Measurements from ENCODE around the gene CDKN1C. TPM values are rescaled to one million over a fixed set of nuclear protein-coding genes. Genes with fewer than 3 reads are reported as not detected.
A peak's percentile ranks its signal among the peaks of the same experiment; 100 is the strongest.

The CDKN1C gene
- total and polyA plus RNA-seq, 5 donors from 2014 or later, result 1.1 to 4.1 (median 1.2) TPM

DNA sequence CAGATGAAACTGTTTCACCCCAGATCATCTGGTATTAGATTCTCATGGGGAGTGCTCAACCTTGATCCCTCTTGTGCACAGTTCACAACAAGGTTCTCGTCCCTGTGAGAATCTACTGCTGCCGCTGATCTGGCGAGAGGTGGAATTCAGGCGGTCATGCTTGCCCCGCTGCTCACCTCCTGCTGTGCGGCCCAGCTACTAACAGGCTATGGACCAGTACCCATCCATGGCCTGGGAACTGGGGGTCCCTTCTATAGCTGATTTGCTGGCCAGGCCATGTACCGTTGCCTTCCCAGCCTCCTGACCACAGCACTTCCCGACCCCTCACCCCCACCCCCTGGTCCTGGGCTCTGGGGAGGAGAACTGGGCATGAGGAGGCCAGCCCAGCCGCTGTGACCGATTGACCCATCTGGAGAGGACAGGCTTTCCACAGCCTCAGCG, 41.1 kb upstream of the CDKN1C start:
- peaks cover 0 to 1% (median 0%) of the 10 kb centered on the region in 7 donors for H3K9me3 Mint-ChIP-seq
- Histone ChIP-seq H3K9me3 (ENCODE audit: control insufficient read depth in 2 of 2, low read length in 2 of 2) (no peaks in the 10 kb centered on the region), H3K4me3 (ENCODE audit: low read depth, low read length) (no peak overlapping the region), H3K4me1 (ENCODE audit: control insufficient read depth, insufficient read depth, low read length, poor library complexity, severe bottlenecking) (peaks cover 33% of the 10 kb centered on the region), H3K27me3 (ENCODE audit: control insufficient read depth, insufficient read depth, low read length) (no peaks in the 10 kb centered on the region), H3K27ac (ENCODE audit: insufficient read depth, low read length, poor library complexity, severe bottlenecking) (no peak overlapping the region), H3K36me3 (ENCODE audit: control insufficient read depth, insufficient read depth, low read length) (no peaks in the 10 kb centered on the region)
- no peaks in the 10 kb centered on the region for H3K36me3 Mint-ChIP-seq
- ATAC-seq (ENCODE audit: low read depth in 2 of 2) (no peak), DNase-seq (no peak)
- H3K4me3 Mint-ChIP-seq, result peak overlapping the region in 1 of 4 donors; percentile 33
- H3K27me3 Mint-ChIP-seq, result peaks cover 16% of the 10 kb centered on the region
- H3K27ac Mint-ChIP-seq, result no peak overlapping the region
- H3K4me1 Mint-ChIP-seq, result peaks cover 0 to 20% (median 4%) of the 10 kb centered on the region in 4 donors

DNA sequence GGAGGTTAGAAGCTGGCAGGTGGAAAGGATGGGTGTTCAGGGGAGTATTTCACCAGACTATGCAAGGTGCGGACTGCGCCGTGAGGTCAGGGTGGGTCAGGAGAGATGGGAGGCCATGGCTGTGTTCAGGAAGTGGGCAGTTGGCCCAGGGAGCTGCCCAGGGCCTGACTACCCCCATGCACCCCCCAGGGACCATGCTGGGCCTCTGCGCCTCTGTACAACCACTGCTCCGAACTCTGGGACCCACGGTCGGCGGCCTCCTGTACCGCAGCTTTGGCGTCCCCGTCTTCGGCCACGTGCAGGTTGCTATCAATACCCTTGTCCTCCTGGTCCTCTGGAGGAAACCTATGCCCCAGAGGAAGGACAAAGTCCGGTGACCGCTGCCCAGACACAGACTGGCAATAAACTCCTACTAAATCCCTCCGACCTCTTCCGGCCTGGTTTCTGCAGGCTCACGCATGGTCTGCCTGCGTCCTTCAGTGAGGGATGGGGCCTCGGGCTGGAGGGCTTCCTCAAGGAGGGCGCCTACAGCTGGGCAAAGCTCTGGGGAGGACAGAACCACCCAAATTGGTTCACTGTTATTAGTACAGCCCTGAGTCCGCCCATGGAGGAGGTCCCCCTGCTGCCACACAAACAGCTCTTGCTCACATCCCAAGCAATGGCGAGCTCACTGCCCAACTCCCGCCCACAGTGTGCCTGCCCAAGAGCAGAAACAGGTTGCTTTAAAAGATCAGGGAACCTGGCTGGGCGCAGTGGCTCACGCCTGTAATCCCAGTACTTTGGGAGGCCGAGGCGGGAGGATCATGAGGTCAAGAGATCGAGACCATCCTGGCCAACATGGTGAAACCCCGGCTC, 39.5 kb upstream of the CDKN1C start:
- no peak overlapping the region for H3K27ac Mint-ChIP-seq
- no peak for ATAC-seq (ENCODE audit: low read depth in 2 of 2)
- peaks cover 16% of the 10 kb centered on the region for H3K27me3 Mint-ChIP-seq
- peaks cover 0 to 16% (median 1%) of the 10 kb centered on the region in 4 donors for H3K4me1 Mint-ChIP-seq
- no peaks in the 10 kb centered on the region for H3K36me3 ChIP-seq (ENCODE audit: control insufficient read depth, insufficient read depth, low read length)
- no peaks in the 10 kb centered on the region for H3K9me3 Mint-ChIP-seq
- H3K4me1 ChIP-seq (ENCODE audit: control insufficient read depth, insufficient read depth, low read length, poor library complexity, severe bottlenecking), result peaks cover 23% of the 10 kb centered on the region
- H3K27me3 ChIP-seq (ENCODE audit: control insufficient read depth, insufficient read depth, low read length), result no peaks in the 10 kb centered on the region
- no peaks in the 10 kb centered on the region for H3K9me3 ChIP-seq (ENCODE audit: control insufficient read depth in 2 of 2, low read length in 2 of 2)
- DNase-seq, result no peak
- H3K36me3 Mint-ChIP-seq, result no peaks in the 10 kb centered on the region
- no peak overlapping the region for H3K4me3 Mint-ChIP-seq
- no peak overlapping the region for H3K4me3 ChIP-seq (ENCODE audit: low read depth, low read length)
- no peak overlapping the region for H3K27ac ChIP-seq (ENCODE audit: insufficient read depth, low read length, poor library complexity, severe bottlenecking)

GRCh38 chr11:2924381-2924780, 38.8 kb upstream of the CDKN1C start:
- Mint-ChIP-seq H3K36me3 (no peaks in the 10 kb centered on the region), H3K4me3 (no peak overlapping the region), H3K4me1 (peaks cover 0 to 13% (median 1%) of the 10 kb centered on the region in 4 donors), H3K27me3 (peaks cover 16% of the 10 kb centered on the region), H3K9me3 (no peaks in the 10 kb centered on the region), H3K27ac (no peak overlapping the region)
- Histone ChIP-seq H3K27me3 (ENCODE audit: control insufficient read depth, insufficient read depth, low read length) (no peaks in the 10 kb centered on the region), H3K9me3 (ENCODE audit: control insufficient read depth in 2 of 2, low read length in 2 of 2) (no peaks in the 10 kb centered on the region), H3K4me1 (ENCODE audit: control insufficient read depth, insufficient read depth, low read length, poor library complexity, severe bottlenecking) (peaks cover 16% of the 10 kb centered on the region), H3K27ac (ENCODE audit: insufficient read depth, low read length, poor library complexity, severe bottlenecking) (no peak overlapping the region), H3K36me3 (ENCODE audit: control insufficient read depth, insufficient read depth, low read length) (no peaks in the 10 kb centered on the region), H3K4me3 (ENCODE audit: low read depth, low read length) (no peak overlapping the region)
- DNase-seq (no peak), ATAC-seq (ENCODE audit: low read depth in 2 of 2) (no peak)

DNA sequence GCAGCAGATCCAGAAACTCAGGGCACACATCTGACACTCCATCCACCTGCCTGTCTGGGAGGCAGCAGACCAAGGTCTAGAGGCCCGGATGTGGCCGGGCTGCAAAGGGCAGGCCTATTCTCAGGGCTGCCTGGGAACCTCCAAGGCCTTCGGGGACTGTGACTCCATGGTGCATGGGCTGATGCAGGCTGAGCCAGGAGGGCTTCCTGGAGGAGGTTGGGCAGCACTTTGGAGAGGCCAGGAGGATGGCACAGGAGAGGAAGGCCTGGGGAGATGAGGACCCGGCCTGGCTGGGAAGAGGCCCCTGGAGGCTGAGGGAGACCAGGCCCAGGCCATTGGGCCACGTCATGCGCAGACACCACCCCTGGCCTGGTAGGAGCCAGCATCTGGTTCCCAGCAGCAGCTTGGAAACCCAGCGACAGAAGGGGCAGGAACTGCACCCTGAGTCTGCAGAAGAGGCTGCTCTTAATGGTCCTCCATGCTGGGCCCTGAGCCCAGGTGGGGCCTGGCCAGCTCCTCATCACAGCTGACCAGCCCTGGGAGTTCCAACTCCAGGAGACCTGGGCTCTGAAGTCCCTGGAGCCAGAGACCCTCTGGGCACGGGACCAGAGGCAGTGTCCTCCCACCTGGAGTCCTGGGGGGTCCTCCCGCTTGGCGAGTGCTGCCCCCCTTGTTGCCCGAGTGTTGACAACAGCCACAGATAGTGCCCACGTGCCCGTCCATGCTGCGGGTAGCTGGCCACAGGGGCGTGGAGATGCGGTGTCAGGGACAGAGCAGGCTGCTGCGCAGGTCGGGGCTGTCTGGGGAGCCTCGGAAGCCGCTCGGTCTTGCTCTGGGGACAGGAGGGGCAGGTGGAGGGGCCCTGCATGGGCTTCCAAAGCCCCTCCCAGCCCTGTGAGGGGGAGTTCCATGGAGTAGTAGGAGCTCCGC, 38.1 kb upstream of the CDKN1C start:
- Histone ChIP-seq H3K27me3 (ENCODE audit: control insufficient read depth, insufficient read depth, low read length) (no peaks in the 10 kb centered on the region), H3K36me3 (ENCODE audit: control insufficient read depth, insufficient read depth, low read length) (no peaks in the 10 kb centered on the region), H3K4me1 (ENCODE audit: control insufficient read depth, insufficient read depth, low read length, poor library complexity, severe bottlenecking) (peaks cover 10% of the 10 kb centered on the region), H3K9me3 (ENCODE audit: control insufficient read depth in 2 of 2, low read length in 2 of 2) (no peaks in the 10 kb centered on the region), H3K27ac (ENCODE audit: insufficient read depth, low read length, poor library complexity, severe bottlenecking) (no peak overlapping the region), H3K4me3 (ENCODE audit: low read depth, low read length) (no peak overlapping the region)
- no peaks in the 10 kb centered on the region for H3K9me3 Mint-ChIP-seq
- peaks cover 12% of the 10 kb centered on the region for H3K27me3 Mint-ChIP-seq
- H3K4me3 Mint-ChIP-seq, result no peak overlapping the region
- no peaks in the 10 kb centered on the region for H3K36me3 Mint-ChIP-seq
- peaks cover 0 to 10% (median 1%) of the 10 kb centered on the region in 4 donors for H3K4me1 Mint-ChIP-seq
- peak overlapping the region in 1 of 3 donors; percentile 60 for H3K27ac Mint-ChIP-seq
- ATAC-seq (ENCODE audit: low read depth in 2 of 2), result no peak
- DNase-seq, result no peak

GRCh38 chr11:2922655-2923054, 37.1 kb upstream of the CDKN1C start:
- Mint-ChIP-seq H3K36me3 (no peaks in the 10 kb centered on the region), H3K27ac (no peak overlapping the region), H3K27me3 (peaks cover 4% of the 10 kb centered on the region), H3K9me3 (no peaks in the 10 kb centered on the region), H3K4me3 (no peak overlapping the region), H3K4me1 (peaks cover 0 to 1% (median 0%) of the 10 kb centered on the region in 4 donors)
- ATAC-seq (ENCODE audit: low read depth in 2 of 2), result no peak
- no peaks in the 10 kb centered on the region for H3K9me3 ChIP-seq (ENCODE audit: control insufficient read depth in 2 of 2, low read length in 2 of 2)
- no peaks in the 10 kb centered on the region for H3K4me1 ChIP-seq (ENCODE audit: control insufficient read depth, insufficient read depth, low read length, poor library complexity, severe bottlenecking)
- no peak for DNase-seq
- H3K4me3 ChIP-seq (ENCODE audit: low read depth, low read length), result no peak overlapping the region
- H3K36me3 ChIP-seq (ENCODE audit: control insufficient read depth, insufficient read depth, low read length), result no peaks in the 10 kb centered on the region
- H3K27me3 ChIP-seq (ENCODE audit: control insufficient read depth, insufficient read depth, low read length), result no peaks in the 10 kb centered on the region
- H3K27ac ChIP-seq (ENCODE audit: insufficient read depth, low read length, poor library complexity, severe bottlenecking), result no peak overlapping the region

DNA sequence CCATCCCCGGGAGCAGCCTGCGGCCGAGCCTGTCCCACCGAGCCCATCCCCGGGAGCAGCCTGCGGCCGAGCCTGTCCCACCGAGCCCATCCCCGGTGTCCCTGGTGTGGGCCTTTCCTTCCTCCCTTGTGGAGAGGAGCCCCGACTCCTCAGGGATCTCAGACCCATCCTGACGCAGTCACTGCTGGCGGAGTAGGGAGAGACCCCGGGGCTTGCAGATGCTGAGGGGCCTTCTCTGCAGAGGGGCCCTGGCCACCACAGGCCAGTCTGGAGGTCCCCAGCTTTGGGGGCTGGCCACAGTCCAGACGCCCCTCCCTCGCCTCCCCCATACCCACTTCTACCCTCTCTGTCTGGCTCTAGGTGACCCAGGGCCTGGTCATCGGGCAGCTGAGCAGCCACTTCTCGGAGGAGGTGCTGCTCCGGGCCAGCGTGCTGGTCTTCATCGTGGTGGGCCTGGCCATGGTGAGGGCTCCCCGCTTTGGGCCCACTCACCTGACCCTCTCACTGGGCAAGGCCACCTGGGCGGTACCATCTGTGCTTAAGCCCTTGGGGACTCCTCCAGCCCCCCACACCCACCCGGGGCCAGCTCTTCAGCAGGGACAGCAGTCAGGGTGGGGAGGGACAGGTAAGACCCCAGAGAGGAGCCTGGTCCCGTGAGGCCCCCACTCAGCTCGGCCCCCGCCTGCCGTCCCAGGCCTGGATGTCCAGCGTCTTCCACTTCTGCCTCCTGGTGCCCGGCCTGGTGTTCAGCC, 36.3 kb upstream of the CDKN1C start:
- Mint-ChIP-seq H3K9me3 (no peaks in the 10 kb centered on the region), H3K4me1 (no peaks in the 10 kb centered on the region), H3K36me3 (no peaks in the 10 kb centered on the region), H3K27me3 (no peaks in the 10 kb centered on the region), H3K27ac (no peak overlapping the region), H3K4me3 (no peak overlapping the region)
- no peaks in the 10 kb centered on the region for H3K27me3 ChIP-seq (ENCODE audit: control insufficient read depth, insufficient read depth, low read length)
- DNase-seq (no peak), ATAC-seq (ENCODE audit: low read depth in 2 of 2) (no peak)
- H3K4me1 ChIP-seq (ENCODE audit: control insufficient read depth, insufficient read depth, low read length, poor library complexity, severe bottlenecking), result no peaks in the 10 kb centered on the region
- H3K9me3 ChIP-seq (ENCODE audit: control insufficient read depth in 2 of 2, low read length in 2 of 2), result no peaks in the 10 kb centered on the region
- no peak overlapping the region for H3K4me3 ChIP-seq (ENCODE audit: low read depth, low read length)
- H3K36me3 ChIP-seq (ENCODE audit: control insufficient read depth, insufficient read depth, low read length), result no peaks in the 10 kb centered on the region
- no peak overlapping the region for H3K27ac ChIP-seq (ENCODE audit: insufficient read depth, low read length, poor library complexity, severe bottlenecking)

DNA sequence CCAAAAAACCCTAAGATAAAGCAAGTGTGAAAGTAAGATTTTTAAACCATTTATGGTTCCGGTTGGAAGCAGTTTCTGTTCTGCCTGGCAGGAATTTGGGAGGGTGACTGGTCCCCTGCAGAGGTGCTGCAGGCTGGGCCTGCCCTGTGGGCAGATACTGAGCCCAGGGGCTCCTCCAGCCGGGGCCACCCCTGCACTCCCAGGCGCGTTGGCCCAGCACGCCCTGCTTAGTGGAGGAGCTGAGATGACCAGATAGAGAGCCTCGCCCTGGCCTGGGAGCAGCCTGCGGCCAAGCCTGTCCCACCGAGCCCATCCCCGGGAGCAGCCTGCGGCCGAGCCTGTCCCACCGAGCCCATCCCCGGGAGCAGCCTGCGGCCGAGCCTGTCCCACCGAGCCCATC, 35.7 kb upstream of the CDKN1C start:
- H3K9me3 Mint-ChIP-seq, result no peaks in the 10 kb centered on the region
- H3K4me1 Mint-ChIP-seq, result no peaks in the 10 kb centered on the region
- no peak overlapping the region for H3K4me3 Mint-ChIP-seq
- H3K36me3 Mint-ChIP-seq, result no peaks in the 10 kb centered on the region
- Histone ChIP-seq H3K4me3 (ENCODE audit: low read depth, low read length) (no peak overlapping the region), H3K27ac (ENCODE audit: insufficient read depth, low read length, poor library complexity, severe bottlenecking) (no peak overlapping the region), H3K27me3 (ENCODE audit: control insufficient read depth, insufficient read depth, low read length) (no peaks in the 10 kb centered on the region), H3K36me3 (ENCODE audit: control insufficient read depth, insufficient read depth, low read length) (no peaks in the 10 kb centered on the region), H3K9me3 (ENCODE audit: control insufficient read depth in 2 of 2, low read length in 2 of 2) (no peaks in the 10 kb centered on the region), H3K4me1 (ENCODE audit: control insufficient read depth, insufficient read depth, low read length, poor library complexity, severe bottlenecking) (no peaks in the 10 kb centered on the region)
- ATAC-seq (ENCODE audit: low read depth in 2 of 2), result no peak
- no peaks in the 10 kb centered on the region for H3K27me3 Mint-ChIP-seq
- no peak for DNase-seq
- H3K27ac Mint-ChIP-seq, result no peak overlapping the region

Measured in CD4-positive, CD25-positive, alpha-beta regulatory T cell (primary cell).